GM18873 (cell line): Measurements from ENCODE around the gene MS4A13.
"Not testable (repeated sequence)": the region's sequence is repeated elsewhere in the genome, so short reads cannot be mapped to it uniquely, and the experiment has no call there.

Experiments
- ATAC-seq: cut with Tn5 transposase; IDR thresholded peaks from one replicate; pipeline ENCODE4 v1.9.1; 2021; ENCODE audit warnings: mild to moderate bottlenecking, moderate library complexity, moderate number of reproducible peaks; ENCODE audit not compliant: unreplicated experiment, low FRiP score

MS4A13 gene

GRCh38 chr11:60530454-60531100 is 15.4 kb downstream of the MS4A13 start:
- ATAC-seq: no peak

GRCh38 chr11:60532383-60532782 is 17.2 kb downstream of the MS4A13 start:
- not testable (repeated sequence) for ATAC-seq

- ATAC-seq: not testable (repeated sequence)
These were observed 23.4 kb downstream of the MS4A13 start for GRCh38 chr11:60538627-60539026.

GRCh38 chr11:60544077-60544476 is 28.9 kb downstream of the MS4A13 start:
- no peak for ATAC-seq

- no peak for ATAC-seq
These were observed 46.1 kb downstream of the MS4A13 start for GRCh38 chr11:60561254-60561653.

GRCh38 chr11:60563553-60564235 is 48.5 kb downstream of the MS4A13 start:
- peak; percentile 44 for ATAC-seq

- no peak for ATAC-seq
These were observed 51.6 kb downstream of the MS4A13 start for GRCh38 chr11:60566776-60567175.

- no peak for ATAC-seq
These were observed 55.8 kb downstream of the MS4A13 start for GRCh38 chr11:60570970-60571369.

- no peak for ATAC-seq
These were observed 74.4 kb downstream of the MS4A13 start for GRCh38 chr11:60589611-60590010.
